Smooth muscle cell (in vitro differentiated cells): ENCODE results near the gene SKOR1. TPM values are rescaled to one million over a fixed set of nuclear protein-coding genes. Genes with fewer than 3 reads are reported as not detected.

Experiments used
- DNase-seq: peaks from one replicate; lab custom pipeline; 2025; ENCODE audit not compliant: unreplicated experiment; lab: John Stamatoyannopoulos, UW
- H2AFZ ChIP-seq: fragments of 200-600 bp; sonication (generic); 2 replicates; pipeline ENCODE4 v1.6.0; 2016; ENCODE audit warnings: antibody characterized with exemption, low read depth, mild to moderate bottlenecking
- H3F3A ChIP-seq: fragments of 200-600 bp; sonication (generic); 2 replicates; pipeline ENCODE4 v1.6.0; 2017; ENCODE audit warnings: antibody characterized with exemption, low read depth
- H3K27ac ChIP-seq: fragments of 200-600 bp; sonication (generic); 2 replicates; pipeline ENCODE4 v1.5.1; 2016; ENCODE audit warnings: low read depth, mild to moderate bottlenecking
- H3K27me3 ChIP-seq: fragments of 200-600 bp; sonication (generic); 2 replicates; pipeline ENCODE4 v1.6.1; 2016; ENCODE audit warnings: low read depth, mild to moderate bottlenecking
- H3K36me3 ChIP-seq: fragments of 200-600 bp; sonication (generic); 2 replicates; pipeline ENCODE4 v1.5.1; 2016; ENCODE audit warnings: low read depth
- H3K4me1 ChIP-seq: fragments of 200-600 bp; sonication (generic); 2 replicates; pipeline ENCODE4 v1.5.1; 2016; ENCODE audit warnings: low read depth
- H3K4me2 ChIP-seq: fragments of 200-600 bp; sonication (generic); 2 replicates; pipeline ENCODE4 v1.6.0; 2016; ENCODE audit warnings: mild to moderate bottlenecking
- H3K4me3 ChIP-seq: fragments of 200-600 bp; sonication (generic); 2 replicates; pipeline ENCODE4 v1.5.1; 2016; ENCODE audit warnings: mild to moderate bottlenecking
- H3K79me2 ChIP-seq: fragments of 200-600 bp; sonication (generic); 2 replicates; pipeline ENCODE4 v1.6.0; 2016; ENCODE audit warnings: low read depth, mild to moderate bottlenecking
- H3K9ac ChIP-seq: fragments of 200-600 bp; sonication (generic); 2 replicates; pipeline ENCODE4 v1.6.0; 2016; ENCODE audit warnings: low read depth
- H3K9me3 ChIP-seq: fragments of 200-600 bp; sonication (generic); replicated peaks from 2 replicates; pipeline ENCODE4 v1.5.1; 2016; ENCODE audit warnings: low read depth
- H4K20me1 ChIP-seq: fragments of 200-600 bp; sonication (generic); 2 replicates; pipeline ENCODE4 v1.6.0; 2016; ENCODE audit warnings: low read depth
- WGBS: methylation state at CpG from one replicate; pipeline ENCODE4 v1.1.7; 2016; ENCODE audit warnings: low lambda C conversion rate; 5-methylcytosine and 5-hydroxymethylcytosine counted together
- polyA plus RNA-seq: library from polyadenylated mRNA; unstranded; fragments of >200 nt; fragmentation: Nextera tagmentation; extraction: Ambion mirVana; gene quantifications from 2 replicates; pipeline ENCODE4 v1.2.1, GENCODE V29; 2016
- total RNA-seq: library from RNA; depleted of rRNA; stranded (reverse); fragments of >200 nt; gene quantifications from 2 replicates; pipeline ENCODE4 v1.2.3, GENCODE V29; 2014
- TF ChIP-seq, protein P1 (sequence below): fragments of 200-600 bp; sonication (generic); IDR thresholded peaks from 2 replicates; pipeline ENCODE4 v1.5.1; 2017; ENCODE audit warnings: borderline replicate concordance, mild to moderate bottlenecking, antibody characterized with exemption; ENCODE audit not compliant: insufficient read depth, poor library complexity, severe bottlenecking

The SKOR1 gene
- total and polyA plus RNA-seq, 2 experiments from 2014 or later = 0.04 to 0.21 TPM

DNA sequence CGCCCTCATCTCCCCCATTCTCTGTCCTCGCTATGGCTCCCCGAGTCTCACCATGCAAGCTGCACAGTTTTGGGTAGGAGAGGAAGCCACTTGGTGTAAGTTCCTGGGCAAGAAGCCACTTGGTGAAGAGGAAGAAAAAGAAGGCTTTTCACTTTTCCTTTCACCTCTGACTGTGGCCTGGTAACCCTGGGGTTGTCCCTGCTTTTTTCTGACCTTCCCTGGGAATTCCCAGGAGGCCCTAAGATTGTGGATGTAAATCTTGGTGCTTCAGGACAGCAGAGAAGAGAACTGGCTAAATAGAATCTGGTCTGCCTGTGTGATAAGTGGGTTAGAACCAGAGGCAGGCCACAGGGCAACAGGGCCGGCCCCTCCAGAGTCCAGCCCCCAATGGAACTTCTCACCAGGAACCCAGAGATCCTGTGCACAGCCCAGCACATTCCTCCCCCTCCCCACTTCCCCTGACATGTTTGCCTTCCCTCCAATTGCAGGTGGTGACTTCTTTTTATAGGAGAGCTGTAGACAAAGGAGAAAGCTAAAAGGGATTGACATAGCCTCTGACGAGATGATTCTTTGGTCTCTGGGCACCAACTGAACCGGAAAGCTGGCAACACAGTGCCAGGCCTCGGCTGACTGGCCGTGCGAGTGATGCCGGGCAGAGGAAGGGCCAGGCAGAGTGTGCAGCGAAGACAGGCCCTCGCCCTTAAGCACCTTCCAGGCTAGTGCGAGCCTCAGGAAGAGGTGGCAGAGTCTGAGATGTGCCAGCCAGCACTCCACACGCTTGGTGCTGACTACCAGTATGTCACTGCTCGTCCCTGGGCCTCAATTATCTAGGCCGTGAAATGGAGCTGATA is 19.4 kb upstream of the SKOR1 start:
- H3K4me1 ChIP-seq = peaks cover 9% of the 10 kb centered on the region
- no peak overlapping the region for H3K4me3 ChIP-seq
- 89% methylated on average over 16 of the region's 16 CpGs for WGBS
- no peaks in the 10 kb centered on the region for H3F3A ChIP-seq
- H3K27ac ChIP-seq = no peak overlapping the region
- no peak overlapping the region for H3K4me2 ChIP-seq
- DNase-seq = no peak
- TF ChIP-seq, protein P1, sequence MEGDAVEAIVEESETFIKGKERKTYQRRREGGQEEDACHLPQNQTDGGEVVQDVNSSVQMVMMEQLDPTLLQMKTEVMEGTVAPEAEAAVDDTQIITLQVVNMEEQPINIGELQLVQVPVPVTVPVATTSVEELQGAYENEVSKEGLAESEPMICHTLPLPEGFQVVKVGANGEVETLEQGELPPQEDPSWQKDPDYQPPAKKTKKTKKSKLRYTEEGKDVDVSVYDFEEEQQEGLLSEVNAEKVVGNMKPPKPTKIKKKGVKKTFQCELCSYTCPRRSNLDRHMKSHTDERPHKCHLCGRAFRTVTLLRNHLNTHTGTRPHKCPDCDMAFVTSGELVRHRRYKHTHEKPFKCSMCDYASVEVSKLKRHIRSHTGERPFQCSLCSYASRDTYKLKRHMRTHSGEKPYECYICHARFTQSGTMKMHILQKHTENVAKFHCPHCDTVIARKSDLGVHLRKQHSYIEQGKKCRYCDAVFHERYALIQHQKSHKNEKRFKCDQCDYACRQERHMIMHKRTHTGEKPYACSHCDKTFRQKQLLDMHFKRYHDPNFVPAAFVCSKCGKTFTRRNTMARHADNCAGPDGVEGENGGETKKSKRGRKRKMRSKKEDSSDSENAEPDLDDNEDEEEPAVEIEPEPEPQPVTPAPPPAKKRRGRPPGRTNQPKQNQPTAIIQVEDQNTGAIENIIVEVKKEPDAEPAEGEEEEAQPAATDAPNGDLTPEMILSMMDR = no peak
- H3K79me2 ChIP-seq = no peaks in the 10 kb centered on the region
- H3K36me3 ChIP-seq = no peaks in the 10 kb centered on the region
- no peaks in the 10 kb centered on the region for H4K20me1 ChIP-seq
- H3K27me3 ChIP-seq = no peaks in the 10 kb centered on the region
- H3K9ac ChIP-seq = no peak overlapping the region
- H3K9me3 ChIP-seq = no peaks in the 10 kb centered on the region
- no peak overlapping the region for H2AFZ ChIP-seq

DNA sequence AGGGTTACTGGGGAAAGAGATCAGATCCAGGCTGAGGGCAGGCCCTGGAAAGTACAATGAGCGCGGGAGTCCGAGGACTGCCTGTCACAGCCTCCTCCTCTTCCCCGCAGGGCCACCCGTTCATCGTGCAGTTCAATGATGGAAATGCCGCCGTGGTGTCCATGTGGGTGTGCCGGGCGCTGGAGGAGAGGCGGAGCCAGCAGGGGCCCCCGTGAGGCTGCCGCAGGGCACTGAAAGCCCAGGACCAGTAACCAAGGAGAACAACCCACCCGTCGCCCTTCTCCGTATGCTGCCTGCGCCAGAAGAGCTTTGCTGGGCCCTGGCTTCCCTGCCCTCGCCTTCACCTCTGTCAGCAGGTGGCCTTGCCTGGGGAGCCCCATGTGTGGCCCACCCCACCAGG is 18.8 kb upstream of the SKOR1 start:
- H3K27ac ChIP-seq = no peak overlapping the region
- no peak overlapping the region for H3K9ac ChIP-seq
- WGBS = 95% methylated on average over 18 of the region's 18 CpGs
- H3K9me3 ChIP-seq = no peaks in the 10 kb centered on the region
- H3K36me3 ChIP-seq = no peaks in the 10 kb centered on the region
- no peaks in the 10 kb centered on the region for H3K27me3 ChIP-seq
- H3K4me2 ChIP-seq = no peak overlapping the region
- TF ChIP-seq, protein P1 = no peak
- H4K20me1 ChIP-seq = no peaks in the 10 kb centered on the region
- H3F3A ChIP-seq = no peaks in the 10 kb centered on the region
- no peak for DNase-seq
- H3K4me1 ChIP-seq = peaks cover 9% of the 10 kb centered on the region
- H2AFZ ChIP-seq = no peak overlapping the region
- H3K79me2 ChIP-seq = no peaks in the 10 kb centered on the region
- no peak overlapping the region for H3K4me3 ChIP-seq

DNA sequence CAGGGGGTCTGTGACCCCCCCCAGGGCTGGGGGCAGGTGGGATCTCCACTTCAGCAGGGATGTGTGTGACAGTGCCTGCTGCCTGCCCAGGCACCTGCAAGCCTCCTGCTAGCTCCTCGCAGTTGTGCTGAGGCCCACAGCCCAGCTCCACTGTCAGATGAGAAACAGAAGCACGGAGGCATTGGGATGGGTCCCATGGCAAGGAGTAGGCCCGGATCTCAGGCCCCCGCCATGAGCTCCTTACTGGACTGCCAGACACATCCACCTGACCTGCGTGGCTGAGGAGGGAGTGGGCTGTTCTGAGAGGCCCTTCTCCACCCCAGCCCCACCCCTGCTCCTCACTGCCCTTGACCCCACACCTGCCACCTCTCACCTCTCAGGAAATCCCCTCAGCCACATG is 18.2 kb upstream of the SKOR1 start:
- H3K4me2 ChIP-seq = no peak overlapping the region
- no peaks in the 10 kb centered on the region for H3K9me3 ChIP-seq
- H3K9ac ChIP-seq = no peak overlapping the region
- H3K27me3 ChIP-seq = no peaks in the 10 kb centered on the region
- peaks cover 9% of the 10 kb centered on the region for H3K4me1 ChIP-seq
- no peaks in the 10 kb centered on the region for H3K36me3 ChIP-seq
- DNase-seq = no peak
- H3K4me3 ChIP-seq = no peak overlapping the region
- 96% methylated on average over 5 of the region's 5 CpGs for WGBS
- H3K79me2 ChIP-seq = no peaks in the 10 kb centered on the region
- H3K27ac ChIP-seq = no peak overlapping the region
- TF ChIP-seq, protein P1 = no peak
- no peaks in the 10 kb centered on the region for H3F3A ChIP-seq
- no peaks in the 10 kb centered on the region for H4K20me1 ChIP-seq
- no peak overlapping the region for H2AFZ ChIP-seq

DNA sequence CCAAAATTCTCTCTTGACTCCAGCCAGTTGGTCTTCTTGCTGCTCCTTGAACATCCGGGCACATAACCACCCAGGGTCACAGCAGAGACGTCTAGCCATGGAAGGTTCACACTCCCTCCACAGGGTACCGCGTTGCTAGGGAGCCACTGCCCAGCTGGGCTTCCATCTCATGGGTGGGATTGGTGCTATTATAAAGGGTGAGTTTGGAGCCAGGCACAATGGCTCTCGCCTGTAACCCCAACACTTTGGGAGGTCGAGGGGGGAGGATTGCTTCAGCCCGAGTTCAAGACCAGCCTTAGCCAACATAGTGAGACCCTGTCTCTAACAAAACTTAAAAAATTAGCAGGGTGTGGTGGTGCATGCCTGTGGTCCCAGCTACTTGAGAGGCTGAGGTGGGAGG is 17.5 kb upstream of the SKOR1 start:
- Histone ChIP-seq H3K9ac (no peak overlapping the region), H3K9me3 (no peaks in the 10 kb centered on the region), H3K79me2 (no peaks in the 10 kb centered on the region), H3K4me2 (no peak overlapping the region), H2AFZ (no peak overlapping the region), H3K4me3 (no peak overlapping the region), H3F3A (no peaks in the 10 kb centered on the region), H3K36me3 (no peaks in the 10 kb centered on the region), H3K27me3 (peaks cover 5% of the 10 kb centered on the region), H3K4me1 (peaks cover 9% of the 10 kb centered on the region), H4K20me1 (no peaks in the 10 kb centered on the region), H3K27ac (no peak overlapping the region)
- WGBS = 95% methylated on average over 7 of the region's 7 CpGs
- TF ChIP-seq, protein P1 = no peak
- DNase-seq = no peak
